Stimulated activated CD8-positive, alpha-beta memory T cell treated with anti-CD3 and anti-CD28 coated beads, Interleukin-2, amount 100 ng/mL, for 1 hour (primary cell): ENCODE data around the gene HKDC1.
"Not testable (repeated sequence)": the region's sequence is repeated elsewhere in the genome, so short reads cannot be mapped to it uniquely, and the experiment has no call there.

Experiments used
- DNase-seq, 2 donors: peaks; one replicate each; pipeline ENCODE4 v3.0.0-alpha.2; 2020; ENCODE audit warnings: low read depth in 2 of 2

The HKDC1 gene

GRCh38 chr10:69279110-69279509 is 59.0 kb downstream of the HKDC1 start:
- DNase-seq, result no peak

- DNase-seq, result no peak
These were observed 61.6 kb downstream of the HKDC1 start for GRCh38 chr10:69281507-69282413.

- not testable (repeated sequence) for DNase-seq
These were observed 64.3 kb downstream of the HKDC1 start for GRCh38 chr10:69284402-69284801.

GRCh38 chr10:69285699-69286098 is 65.6 kb downstream of the HKDC1 start:
- no peak for DNase-seq

GRCh38 chr10:69287181-69287580 is 67.0 kb downstream of the HKDC1 start:
- DNase-seq, result no peak

- DNase-seq, result no peak
These were observed 70.9 kb downstream of the HKDC1 start for GRCh38 chr10:69290993-69291392.

GRCh38 chr10:69292459-69292858 is 72.3 kb downstream of the HKDC1 start:
- no peak for DNase-seq

- DNase-seq, result no peak
These were observed 75.0 kb downstream of the HKDC1 start for GRCh38 chr10:69295027-69295636.

GRCh38 chr10:69303632-69304051 is 83.5 kb downstream of the HKDC1 start:
- no peak for DNase-seq

- DNase-seq, result no peak
These were observed 86.3 kb downstream of the HKDC1 start for GRCh38 chr10:69306421-69306820.

GRCh38 chr10:69307434-69307833 is 87.3 kb downstream of the HKDC1 start:
- no peak for DNase-seq

- DNase-seq, result not testable (repeated sequence)
These were observed 88.2 kb downstream of the HKDC1 start for GRCh38 chr10:69308304-69308703.

- no peak for DNase-seq
These were observed 91.2 kb downstream of the HKDC1 start for GRCh38 chr10:69311309-69311708.

- DNase-seq, result no peak
These were observed 92.4 kb downstream of the HKDC1 start for GRCh38 chr10:69312528-69312927.

GRCh38 chr10:69315100-69315542 is 95.0 kb downstream of the HKDC1 start:
- no peak for DNase-seq

GRCh38 chr10:69315610-69316312 is 95.6 kb downstream of the HKDC1 start:
- DNase-seq, result no peak

- no peak for DNase-seq
These were observed 96.4 kb downstream of the HKDC1 start for GRCh38 chr10:69316313-69317059.
